ENCODE measurements around the gene ALKBH4. TPM values are rescaled to one million over a fixed set of nuclear protein-coding genes. Genes with fewer than 3 reads are reported as not detected.
A peak's percentile ranks its signal among the peaks of the same experiment; 100 is the strongest.
"Not testable (repeated sequence)": the region's sequence is repeated elsewhere in the genome, so short reads cannot be mapped to it uniquely, and the experiment has no call there.

ALKBH4 gene
- total and polyA plus RNA-seq, 3 donors from 2014 or later, result 9.3 to 27.7 (median 26.7) TPM

DNA sequence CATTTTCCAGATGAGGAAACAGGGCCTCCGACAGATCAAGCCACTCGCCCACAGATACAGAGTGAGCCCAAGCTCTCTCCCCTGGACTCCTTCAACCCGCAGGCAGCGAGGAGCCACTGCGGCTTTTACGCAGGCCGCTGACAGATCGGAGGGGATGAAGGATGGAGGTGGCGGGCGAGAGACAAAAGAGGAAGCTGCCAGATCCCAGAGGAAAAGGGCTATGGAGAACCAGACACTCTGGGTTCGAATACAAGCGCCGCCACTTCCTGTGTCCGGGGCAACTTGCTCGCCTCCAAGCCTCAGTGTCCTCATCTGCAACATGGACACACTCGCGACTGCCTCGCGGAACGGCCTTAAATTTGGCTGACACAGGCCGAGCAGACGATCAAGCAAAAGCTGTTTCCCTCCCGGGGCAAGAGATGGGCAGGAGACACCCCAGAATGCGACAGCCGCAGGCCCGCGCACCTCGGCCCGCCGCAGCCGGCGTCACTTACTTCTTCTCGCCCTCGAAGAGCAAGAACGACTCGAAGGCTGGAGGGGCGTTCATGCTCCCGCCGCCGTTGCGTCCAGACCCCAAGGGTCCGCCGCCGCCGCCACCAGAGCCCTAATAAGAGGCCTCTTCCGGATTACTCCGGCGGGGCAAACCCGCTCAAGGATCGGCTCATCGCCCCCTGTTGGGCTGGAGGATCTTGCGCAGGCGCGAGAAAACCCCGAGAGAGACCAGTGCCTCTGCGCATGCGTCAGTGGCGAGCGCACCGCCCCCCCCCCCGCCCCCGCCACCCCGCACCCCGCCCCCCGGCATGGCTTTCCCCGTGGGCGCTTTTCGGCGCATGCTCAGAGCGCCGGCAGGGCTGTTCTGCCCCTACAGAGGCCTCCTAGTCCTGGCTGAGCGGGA, 13.9 kb upstream of the ALKBH4 start, which contains the start of gene POLR2J:
Gene POLR2J, minus strand, starts transcription at position 609 of the 895 bp plus-strand sequence. Its CDS starts 62 bp downstream, at position 547.
- WGBS, 2 donors, result 0% methylated on average over 28 of the region's 72 CpGs; no CpG with 5 or more reads in 1 of the 2 donors
- H3K36me3 ChIP-seq (ENCODE audit: low read depth, missing control alignments); H3K27ac ChIP-seq; intact Hi-C loops (cut with DNase I; ENCODE audit: low total_unique reads); H3K9me3 ChIP-seq; H3K27me3 ChIP-seq; H3K4me1 ChIP-seq: not testable (repeated sequence)
- TF ChIP-seq CTCF (IDR thresholded peaks at IDR 0.05), result peak in 2 of 3 experiments; percentile 41 to 42
- peak; percentile 92 for DNase-seq
- peak within 1 kb of the TSS; percentile 32 to 61 for H3K4me3 ChIP-seq

DNA sequence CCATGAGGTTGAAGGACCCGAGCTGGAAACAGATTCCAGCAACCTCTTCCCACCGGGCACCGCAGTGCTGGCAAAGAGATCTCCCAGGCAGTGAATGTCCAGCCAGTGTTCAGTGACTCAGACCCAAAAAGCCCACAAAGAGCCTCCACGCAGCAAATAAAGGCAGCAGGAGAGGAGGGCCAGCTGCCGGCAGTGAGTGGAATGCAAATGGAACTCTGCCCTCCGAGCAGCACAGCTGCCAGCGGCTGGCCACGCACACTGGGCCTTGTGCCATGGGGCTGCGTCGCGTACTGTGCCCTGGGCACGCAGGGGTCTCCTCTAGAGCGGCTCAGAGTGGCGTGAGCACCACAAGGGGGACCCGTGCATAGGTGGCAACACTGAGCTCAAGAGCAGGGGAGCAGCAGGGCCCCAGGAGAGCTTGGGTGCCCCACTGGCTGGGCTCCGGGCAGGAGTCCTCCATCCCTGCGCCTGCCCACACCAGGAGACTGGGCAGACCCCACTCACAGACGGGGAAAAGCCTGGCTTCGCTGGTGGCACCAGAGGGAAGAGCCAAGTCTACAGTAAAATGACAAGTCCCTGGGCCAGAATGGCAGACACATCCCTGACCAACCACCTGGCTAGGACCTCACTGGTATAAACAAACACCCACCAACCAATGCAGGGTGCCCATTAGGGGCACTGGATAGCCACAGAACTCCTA, 10.2 kb upstream of the ALKBH4 start:
- H3K27ac ChIP-seq; H3K27me3 ChIP-seq; H3K36me3 ChIP-seq (ENCODE audit: low read depth, missing control alignments); H3K9me3 ChIP-seq; H3K4me1 ChIP-seq; intact Hi-C loops (cut with DNase I; ENCODE audit: low total_unique reads); H3K4me3 ChIP-seq: not testable (repeated sequence)
- WGBS, 2 donors, result 86% methylated on average over 7 of the region's 19 CpGs; no CpG with 5 or more reads in 1 of the 2 donors
- DNase-seq, result peak; percentile 10

DNA sequence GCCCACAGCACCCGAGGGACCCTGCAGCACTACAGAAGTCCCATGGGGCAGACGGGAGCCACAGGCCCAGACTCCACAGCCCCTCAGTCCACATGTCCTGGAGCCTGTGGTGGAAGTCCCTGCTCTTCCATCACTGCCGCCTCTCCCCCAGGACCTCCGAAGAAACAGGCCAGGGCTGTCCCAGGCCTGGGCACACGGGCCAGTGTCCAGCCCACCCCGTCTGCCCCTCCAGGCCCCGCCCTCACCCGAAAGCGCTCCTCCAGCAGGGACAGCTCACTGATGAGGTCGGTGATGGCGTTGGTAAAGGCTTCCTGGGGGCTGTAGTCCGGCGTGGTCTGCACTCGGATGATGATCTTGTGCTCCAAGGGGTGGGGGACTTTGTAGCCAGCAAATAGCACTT, 9.5 kb upstream of the ALKBH4 start:
- H3K4me3 ChIP-seq; H3K9me3 ChIP-seq; H3K36me3 ChIP-seq (ENCODE audit: low read depth, missing control alignments); H3K27ac ChIP-seq; intact Hi-C loops (cut with DNase I; ENCODE audit: low total_unique reads); H3K4me1 ChIP-seq; H3K27me3 ChIP-seq: not testable (repeated sequence)
- 83% methylated on average over 4 of the region's 14 CpGs; no CpG with 5 or more reads in 1 of the 2 donors for WGBS, 2 donors
- peak; percentile 6 for DNase-seq

DNA sequence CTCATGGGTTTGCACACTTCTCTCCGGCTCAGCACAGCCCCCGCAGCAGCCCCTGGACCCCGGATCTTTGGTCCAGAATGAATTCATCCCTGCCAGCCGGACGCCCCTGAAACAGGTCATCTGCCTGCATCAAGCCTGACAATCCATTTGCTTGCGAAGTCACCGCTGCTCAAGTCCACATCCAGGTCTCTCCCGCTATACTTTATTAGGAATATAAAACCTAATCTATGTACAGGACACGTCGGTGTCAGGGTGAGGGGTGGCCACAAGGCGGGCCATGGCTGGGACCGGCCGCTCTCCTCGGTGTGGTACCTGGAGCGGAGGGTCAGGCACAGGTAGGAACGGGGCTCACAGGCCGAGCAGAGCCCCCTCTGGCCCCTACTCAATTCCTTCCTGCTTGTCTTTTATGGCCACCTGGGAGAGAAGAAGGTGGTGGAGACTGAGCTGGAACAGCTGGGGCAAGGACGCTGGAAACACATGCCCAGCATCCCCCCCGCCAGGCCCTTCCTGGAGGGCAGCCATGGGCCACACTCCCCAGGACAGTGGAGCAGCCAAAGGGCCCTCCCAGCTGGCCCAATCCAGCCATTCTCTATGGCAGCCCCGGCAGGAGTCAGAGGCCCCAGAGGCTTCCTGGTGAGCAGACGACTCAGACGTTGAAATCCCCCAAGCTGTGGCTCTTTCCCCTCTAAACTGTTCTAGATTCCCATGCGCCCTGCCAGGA, 8.8 kb upstream of the ALKBH4 start:
- Histone ChIP-seq H3K36me3 (ENCODE audit: low read depth, missing control alignments) (no peaks in the 10 kb centered on the region), H3K4me1 (no peaks in the 10 kb centered on the region), H3K27ac (no peak overlapping the region), H3K9me3 (no peaks in the 10 kb centered on the region), H3K4me3 (no peak overlapping the region), H3K27me3 (no peaks in the 10 kb centered on the region)
- no peak for DNase-seq
- intact Hi-C loops (cut with DNase I; ENCODE audit: low total_unique reads), result no loop called here
- TF ChIP-seq CTCF (IDR thresholded peaks at IDR 0.05), result no peak
- TF ChIP-seq POLR2A (IDR thresholded peaks at IDR 0.05), result no peak
- 79 to 80% methylated on average over 19 to 23 of the region's 23 CpGs for WGBS, 2 donors

GRCh38 chr7:102472126-102473041, 7.7 kb upstream of the ALKBH4 start:
- no peak for DNase-seq
- Histone ChIP-seq H3K4me3 (no peak overlapping the region), H3K4me1 (peaks cover 6% of the 10 kb centered on the region), H3K9me3 (no peaks in the 10 kb centered on the region), H3K27me3 (no peaks in the 10 kb centered on the region), H3K36me3 (ENCODE audit: low read depth, missing control alignments) (no peaks in the 10 kb centered on the region), H3K27ac (no peak overlapping the region)
- TF ChIP-seq POLR2A (IDR thresholded peaks at IDR 0.05) (no peak), CTCF (IDR thresholded peaks at IDR 0.05) (no peak)
- intact Hi-C loops (cut with DNase I; ENCODE audit: low total_unique reads), result no loop called here
- WGBS, 2 donors, result 69 to 78% methylated on average over 23 to 31 of the region's 31 CpGs
